Stomach (tissue), 9 donors: ENCODE measurements around the gene RBM39. TPM values are rescaled to one million over a fixed set of nuclear protein-coding genes. Genes with fewer than 3 reads are reported as not detected.

Experiments used
- DNase-seq, 2 donors: peaks; one replicate each; pipeline versions ENCODE4 v3.0.0 to v3.0.0-alpha.2; 2013 to 2019
- H3K27ac ChIP-seq, 5 donors: fragments of 200-600 bp in 4 of 5; sonication (generic) in 4 of 5; one replicate each; pipeline ENCODE4 v1.5.1; 2013 to 2019; ENCODE audit warnings: mild to moderate bottlenecking in 1 of 5, moderate library complexity in 1 of 5
- H3K27me3 ChIP-seq, 3 donors: fragments of 200-600 bp; sonication (generic); one replicate each; pipeline ENCODE4 v1.5.1; 2017 to 2019; ENCODE audit warnings: mixed run types in 1 of 3
- H3K36me3 ChIP-seq, 4 donors: fragments of 200-600 bp; sonication (generic); 1 replicate in 3 of 4; 2 replicates in 1 of 4; pipeline ENCODE4 v1.5.1; 2016 to 2019
- H3K4me1 ChIP-seq, 4 donors: fragments of 200-600 bp; sonication (generic); one replicate each; pipeline ENCODE4 v1.5.1; 2016 to 2019
- H3K4me3 ChIP-seq, 4 donors: fragments of 200-600 bp; sonication (generic) in 3 of 4; one replicate each; pipeline ENCODE4 v1.5.1; 2016 to 2019; ENCODE audit warnings: mild to moderate bottlenecking in 1 of 4
- H3K9me3 ChIP-seq, 4 donors: fragments of 200-600 bp; sonication (generic); one replicate each; pipeline ENCODE4 v1.5.1; 2016 to 2019
- EP300 ChIP-seq: sonication (generic); formaldehyde crosslinking; IDR thresholded peaks from one replicate; pipeline ENCODE4 v1.6.1; 2017; ENCODE audit warnings: antibody characterized with exemption
- POLR2A ChIP-seq, 4 donors: fragments of 450-650 bp; IDR thresholded peaks; one replicate each; pipeline ENCODE4 v1.6.1; 2016; ENCODE audit warnings: antibody characterized with exemption in 4 of 4, control low read depth in 2 of 4, mild to moderate bottlenecking in 1 of 4, moderate library complexity in 1 of 4
- POLR2AphosphoS5 ChIP-seq, 3 donors: sonication (generic); formaldehyde crosslinking; IDR thresholded peaks; one replicate each; pipeline ENCODE4 v1.6.1; 2016; ENCODE audit warnings: antibody characterized with exemption in 3 of 3
- WGBS, 5 donors: extraction: QIAGEN DNeasy Blood & Tissue Kit in 3 of 5; methylation state at CpG; one replicate each; pipeline versions ENCODE4 v1.1.5 to v1.1.7; 2013 to 2018; 5-methylcytosine and 5-hydroxymethylcytosine counted together
- intact Hi-C: fragments of 100-400 bp; cut with DNase I; formaldehyde crosslinking; loops from one replicate; pipeline ENCODE4 v1.15.1; 2023; ENCODE audit warnings: low total_unique reads
- polyA plus RNA-seq, 3 donors: library from polyadenylated mRNA; stranded (reverse); fragments of 200-250 nt; gene quantifications; one replicate each; pipeline ENCODE4 v1.2.3, GENCODE V29; 2013
- total RNA-seq, 5 donors: library from RNA; depleted of rRNA; stranded (reverse); fragments of >200 nt; gene quantifications; one replicate each; pipeline versions ENCODE4 v1.1.0 to v1.2.3, GENCODE V29; 2014 to 2016
- TF ChIP-seq, protein P1 (sequence below), 7 experiments: fragments of 450-650 bp in 4 of 7; fragments of 200-600 bp in 3 of 7; sonication (generic) in 3 of 7; IDR thresholded peaks; one replicate each; pipeline ENCODE4 v1.5.1; 2016 to 2019; ENCODE audit warnings: antibody characterized with exemption in 7 of 7, control low read depth in 2 of 7, mild to moderate bottlenecking in 1 of 7
- donor health status: healthy with polysubstance abuse.
- donor health status: Bipolar disorder and iron deficiency.
- donor health status: healthy.

Gene RBM39
- total and polyA plus RNA-seq, 8 donors = 93.3 to 770 (median 396) TPM

GRCh38 chr20:35731469-35731788, 10.6 kb downstream of the RBM39 start:
- DNase-seq = no peak
- intact Hi-C loops = loop anchor here (10.0 kb wide), 1 partner anchor 153 kb away; no protein-coding TSS in a partner anchor
- peaks cover 84 to 100% (median 99%) of the 10 kb centered on the region in 4 donors for H3K36me3 ChIP-seq
- H3K27me3 ChIP-seq = no peaks in the 10 kb centered on the region
- TF ChIP-seq POLR2AphosphoS5 (IDR thresholded peaks at IDR 0.05) (no peak), POLR2A (IDR thresholded peaks at IDR 0.05) (no peak), EP300 (no peak)
- TF ChIP-seq, protein P1, sequence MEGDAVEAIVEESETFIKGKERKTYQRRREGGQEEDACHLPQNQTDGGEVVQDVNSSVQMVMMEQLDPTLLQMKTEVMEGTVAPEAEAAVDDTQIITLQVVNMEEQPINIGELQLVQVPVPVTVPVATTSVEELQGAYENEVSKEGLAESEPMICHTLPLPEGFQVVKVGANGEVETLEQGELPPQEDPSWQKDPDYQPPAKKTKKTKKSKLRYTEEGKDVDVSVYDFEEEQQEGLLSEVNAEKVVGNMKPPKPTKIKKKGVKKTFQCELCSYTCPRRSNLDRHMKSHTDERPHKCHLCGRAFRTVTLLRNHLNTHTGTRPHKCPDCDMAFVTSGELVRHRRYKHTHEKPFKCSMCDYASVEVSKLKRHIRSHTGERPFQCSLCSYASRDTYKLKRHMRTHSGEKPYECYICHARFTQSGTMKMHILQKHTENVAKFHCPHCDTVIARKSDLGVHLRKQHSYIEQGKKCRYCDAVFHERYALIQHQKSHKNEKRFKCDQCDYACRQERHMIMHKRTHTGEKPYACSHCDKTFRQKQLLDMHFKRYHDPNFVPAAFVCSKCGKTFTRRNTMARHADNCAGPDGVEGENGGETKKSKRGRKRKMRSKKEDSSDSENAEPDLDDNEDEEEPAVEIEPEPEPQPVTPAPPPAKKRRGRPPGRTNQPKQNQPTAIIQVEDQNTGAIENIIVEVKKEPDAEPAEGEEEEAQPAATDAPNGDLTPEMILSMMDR (IDR thresholded peaks at IDR 0.05) = no peak
- WGBS, 5 donors = 22 to 39% (median 35%) methylated on average over 2 of the region's 2 CpGs
- H3K4me1 ChIP-seq = peaks cover 50 to 95% (median 69%) of the 10 kb centered on the region in 4 donors
- no peaks in the 10 kb centered on the region for H3K9me3 ChIP-seq
- peak overlapping the region in 1 of 4 donors; percentile 10 for H3K4me3 ChIP-seq
- peak overlapping the region in 2 of 5 donors; percentile 11 to 58 for H3K27ac ChIP-seq

DNA sequence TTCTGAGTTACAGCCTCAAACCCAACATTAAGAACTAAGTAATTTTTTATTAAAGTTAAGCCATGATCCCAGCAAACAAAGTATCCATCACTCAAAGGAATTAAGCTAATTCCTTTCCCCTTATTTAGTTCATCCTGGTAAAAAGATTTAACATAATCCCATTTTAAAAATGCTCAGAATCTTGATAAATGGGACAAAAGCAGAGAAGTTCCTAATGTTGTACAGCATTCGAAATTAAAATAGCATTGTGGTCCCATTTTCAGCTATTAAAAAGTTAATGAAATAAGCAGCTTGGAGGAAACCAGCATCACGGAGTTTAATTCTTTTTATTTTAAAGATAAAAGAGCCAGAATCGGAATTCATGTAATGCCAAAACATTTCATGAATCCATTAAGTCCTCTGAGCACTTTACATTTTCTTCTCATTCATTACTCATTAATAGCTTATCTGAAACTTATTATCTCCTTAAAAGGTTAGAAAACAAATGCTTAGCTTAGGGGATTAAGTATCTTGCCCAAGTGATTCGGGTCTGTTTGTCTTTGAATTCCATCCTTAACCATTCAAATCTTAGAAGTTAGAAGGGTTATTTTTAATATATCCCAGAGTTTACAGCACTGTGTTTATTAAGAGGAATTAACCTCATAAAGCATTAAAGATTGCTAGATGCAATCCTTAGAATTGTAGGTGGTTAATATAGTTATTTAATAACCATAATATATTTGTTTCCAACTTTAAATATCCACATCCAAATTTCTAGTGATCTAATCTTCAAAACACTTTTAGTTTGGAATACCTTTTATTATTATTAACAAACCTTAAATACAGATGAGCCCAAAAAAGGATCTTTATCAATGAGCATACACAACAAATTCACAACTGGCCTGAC, 11.2 kb downstream of the RBM39 start:
- Histone ChIP-seq H3K27me3 (no peaks in the 10 kb centered on the region), H3K4me3 (peak overlapping the region in 1 of 4 donors; percentile 10), H3K9me3 (no peaks in the 10 kb centered on the region), H3K4me1 (peaks cover 44 to 95% (median 65%) of the 10 kb centered on the region in 4 donors), H3K27ac (peak overlapping the region in 3 of 5 donors; percentile 11 to 58 (median 16)), H3K36me3 (peaks cover 84 to 100% (median 99%) of the 10 kb centered on the region in 4 donors)
- intact Hi-C loops = loop anchor here (10.0 kb wide), 1 partner anchor 154 kb away; no protein-coding TSS in a partner anchor
- no peak for DNase-seq
- TF ChIP-seq POLR2A (IDR thresholded peaks at IDR 0.05) = no peak
- TF ChIP-seq POLR2AphosphoS5 (IDR thresholded peaks at IDR 0.05) = no peak
- TF ChIP-seq EP300 = no peak
- TF ChIP-seq, protein P1 (IDR thresholded peaks at IDR 0.05) = no peak
- WGBS, 5 donors = 22 to 41% (median 26%) methylated on average over 4 of the region's 4 CpGs

GRCh38 chr20:35729836-35730582, 12.1 kb downstream of the RBM39 start:
- no peaks in the 10 kb centered on the region for H3K9me3 ChIP-seq
- 59 to 78% (median 61%) methylated on average over 2 of the region's 2 CpGs for WGBS, 5 donors
- H3K4me3 ChIP-seq = peak overlapping the region in 1 of 4 donors; percentile 10
- no peak for TF ChIP-seq POLR2AphosphoS5 (IDR thresholded peaks at IDR 0.05)
- no peak for TF ChIP-seq EP300
- TF ChIP-seq POLR2A (IDR thresholded peaks at IDR 0.05) = no peak
- TF ChIP-seq, protein P1 (IDR thresholded peaks at IDR 0.05) = no peak
- H3K27me3 ChIP-seq = no peaks in the 10 kb centered on the region
- H3K36me3 ChIP-seq = peaks cover 86 to 100% (median 99%) of the 10 kb centered on the region in 4 donors
- H3K27ac ChIP-seq = peak overlapping the region in 3 of 5 donors; percentile 10 to 58 (median 16)
- peaks cover 37 to 93% (median 60%) of the 10 kb centered on the region in 4 donors for H3K4me1 ChIP-seq
- intact Hi-C loops = loop anchor here (10.0 kb wide), 1 partner anchor 155 kb away; no protein-coding TSS in a partner anchor
- DNase-seq = no peak

DNA sequence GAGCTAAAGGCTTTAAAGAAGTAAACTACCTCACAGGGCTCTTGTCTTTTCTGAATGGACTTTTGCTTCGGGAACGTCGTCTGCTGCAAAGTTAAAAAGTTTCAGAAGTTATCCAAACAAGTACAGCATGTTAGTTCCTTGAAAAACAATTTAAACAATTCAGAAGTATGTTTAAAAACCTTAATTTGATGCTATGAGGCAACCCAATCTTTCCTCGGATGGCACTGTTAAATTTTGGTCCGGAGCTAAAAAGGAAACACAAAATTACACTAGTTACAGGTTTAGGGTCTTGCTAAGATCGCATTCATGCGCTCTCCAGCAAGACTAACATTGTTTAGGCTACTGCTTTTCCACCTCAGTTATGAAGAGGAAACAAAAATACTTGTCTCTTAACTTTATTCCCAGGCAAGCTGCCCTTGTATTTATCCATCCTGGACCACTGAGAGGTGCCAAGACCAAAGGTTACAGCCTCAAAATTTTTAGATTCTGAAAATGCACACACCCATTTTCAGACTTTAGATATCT, 12.7 kb downstream of the RBM39 start:
- Histone ChIP-seq H3K36me3 (peaks cover 86 to 100% (median 99%) of the 10 kb centered on the region in 4 donors), H3K4me1 (peaks cover 32 to 90% (median 54%) of the 10 kb centered on the region in 4 donors), H3K9me3 (no peaks in the 10 kb centered on the region), H3K4me3 (no peak overlapping the region), H3K27ac (peak overlapping the region in 1 of 5 donors; percentile 18), H3K27me3 (no peaks in the 10 kb centered on the region)
- WGBS, 5 donors = 62 to 83% (median 71%) methylated on average over 7 of the region's 7 CpGs
- TF ChIP-seq EP300 = no peak
- TF ChIP-seq, protein P1 (IDR thresholded peaks at IDR 0.05) = no peak
- TF ChIP-seq POLR2AphosphoS5 (IDR thresholded peaks at IDR 0.05) = no peak
- no peak for TF ChIP-seq POLR2A (IDR thresholded peaks at IDR 0.05)
- intact Hi-C loops = no loop called here
- no peak for DNase-seq
